HG03060 (cell line): ENCODE results near the gene MAGEB6B.
"Not testable (repeated sequence)": the region's sequence is repeated elsewhere in the genome, so short reads cannot be mapped to it uniquely, and the experiment has no call there.

Source experiments
- ATAC-seq: cut with Tn5 transposase; IDR thresholded peaks from one replicate; pipeline ENCODE4 v1.9.1; 2021; ENCODE audit warnings: low read depth, moderate number of reproducible peaks; ENCODE audit not compliant: unreplicated experiment

MAGEB6B gene

GRCh38 chrX:26160301-26160700 is at the start of gene MAGEB6B:
Gene MAGEB6B (plus strand): TSS chrX:26160601. CDS start chrX:26160601, 0 bp downstream.
- no peak for ATAC-seq

- no peak for ATAC-seq
Measured at GRCh38 chrX:26138274-26138673, 22.1 kb upstream of the MAGEB6B start, which contains the start of gene MAGEB18. Gene MAGEB18 (plus strand): TSS chrX:26138343. CDS start chrX:26138986, 643 bp downstream.

- ATAC-seq = no peak
Measured at GRCh38 chrX:26146024-26146423, 14.4 kb upstream of the MAGEB6B start.

- no peak for ATAC-seq
Measured at GRCh38 chrX:26192204-26192603, 31.8 kb downstream of the MAGEB6B start, which contains the start of gene MAGEB6. Gene MAGEB6 (plus strand): TSS chrX:26192440. CDS start chrX:26193847, 1,407 bp downstream.

GRCh38 chrX:26203561-26203960 is 43.2 kb downstream of the MAGEB6B start:
- no peak for ATAC-seq

GRCh38 chrX:26204717-26205116 is 44.3 kb downstream of the MAGEB6B start:
- ATAC-seq = not testable (repeated sequence)

- no peak for ATAC-seq
Measured at GRCh38 chrX:26208012-26208411, 47.6 kb downstream of the MAGEB6B start.
